Immature natural killer cell (primary cell): ENCODE results near the gene PEMT. TPM values are rescaled to one million over a fixed set of nuclear protein-coding genes. Genes with fewer than 3 reads are reported as not detected.

ENCODE experiments used
- DNase-seq, 3 donors: peaks; one replicate each; pipeline ENCODE4 v3.0.0; 2022; ENCODE audit warnings: mixed read lengths in 1 of 3
- H3K27ac Mint-ChIP-seq, 6 donors: one replicate each; pipeline ENCODE4 v1.8.0; 2020; ENCODE audit warnings: mixed read lengths in 6 of 6, mild to moderate bottlenecking in 5 of 6, inconsistent platforms in 4 of 6, moderate library complexity in 3 of 6
- H3K27me3 Mint-ChIP-seq, 3 donors: one replicate each; pipeline ENCODE4 v1.8.0; 2020 to 2021; ENCODE audit warnings: low read depth in 3 of 3, mild to moderate bottlenecking in 3 of 3, mixed read lengths in 3 of 3, moderate library complexity in 3 of 3, inconsistent platforms in 1 of 3
- H3K36me3 Mint-ChIP-seq, 3 donors: one replicate each; pipeline ENCODE4 v1.8.0; 2020; ENCODE audit warnings: mixed read lengths in 3 of 3, inconsistent platforms in 2 of 3, mild to moderate bottlenecking in 2 of 3
- H3K4me1 Mint-ChIP-seq, 2 donors: one replicate each; pipeline ENCODE4 v1.8.0; 2020; ENCODE audit warnings: inconsistent platforms in 2 of 2, mild to moderate bottlenecking in 2 of 2, mixed read lengths in 2 of 2, moderate library complexity in 1 of 2
- H3K4me3 Mint-ChIP-seq, 5 donors: one replicate each; pipeline ENCODE4 v1.8.0; 2020; ENCODE audit warnings: mild to moderate bottlenecking in 5 of 5, mixed read lengths in 5 of 5, inconsistent platforms in 3 of 5, moderate library complexity in 3 of 5
- H3K9me3 Mint-ChIP-seq, 6 donors: one replicate each; pipeline ENCODE4 v1.8.0; 2020; ENCODE audit warnings: mild to moderate bottlenecking in 6 of 6, mixed read lengths in 6 of 6, inconsistent platforms in 4 of 6, moderate library complexity in 3 of 6
- polyA plus RNA-seq, 3 donors: library from polyadenylated mRNA; unstranded; fragments of 300-500 nt; fragmentation: Illumina TruSeq; gene quantifications; one replicate each; pipeline ENCODE4 v1.2.3, GENCODE V29; 2021

Gene PEMT
- polyA plus RNA-seq, 3 donors from 2014 or later = 18.0 to 41.6 (median 31.4) TPM

GRCh38 chr17:17460038-17460437 lies 131.5 kb downstream of the PEMT start:
- DNase-seq = no peak
- Mint-ChIP-seq H3K27me3 (peaks cover 0 to 3% (median 3%) of the 10 kb centered on the region in 3 donors), H3K36me3 (peaks cover 0 to 4% (median 3%) of the 10 kb centered on the region in 3 donors), H3K4me3 (no peak overlapping the region), H3K27ac (peak overlapping the region in 1 of 6 donors; percentile 46), H3K4me1 (peaks cover 0 to 3% of the 10 kb centered on the region in 2 donors), H3K9me3 (peaks cover 0 to 5% (median 1%) of the 10 kb centered on the region in 6 donors)

GRCh38 chr17:17457680-17458079 lies 133.8 kb downstream of the PEMT start:
- H3K27me3 Mint-ChIP-seq = peaks cover 0 to 2% (median 0%) of the 10 kb centered on the region in 3 donors
- peaks cover 0 to 4% (median 3%) of the 10 kb centered on the region in 3 donors for H3K36me3 Mint-ChIP-seq
- H3K4me1 Mint-ChIP-seq = peaks cover 0 to 3% of the 10 kb centered on the region in 2 donors
- no peak overlapping the region for H3K4me3 Mint-ChIP-seq
- no peak overlapping the region for H3K27ac Mint-ChIP-seq
- H3K9me3 Mint-ChIP-seq = peaks cover 0 to 5% (median 1%) of the 10 kb centered on the region in 6 donors
- no peak for DNase-seq

- Mint-ChIP-seq H3K4me3 (no peak overlapping the region), H3K9me3 (peaks cover 0 to 5% (median 1%) of the 10 kb centered on the region in 6 donors), H3K27me3 (peaks cover 0 to 4% (median 0%) of the 10 kb centered on the region in 3 donors), H3K36me3 (peaks cover 0 to 4% (median 3%) of the 10 kb centered on the region in 3 donors), H3K27ac (no peak overlapping the region), H3K4me1 (peaks cover 0 to 3% of the 10 kb centered on the region in 2 donors)
- no peak for DNase-seq
Measured at GRCh38 chr17:17456251-17456650, 135.3 kb downstream of the PEMT start.

Other genes starting within 250 kb of the PEMT start
- 10 to 100 TPM; 10.9 to 21.5 (median 14.0) TPM for gene MED9, start 114.7 kb downstream of the PEMT start, polyA plus RNA-seq
- 1 to 10 TPM in 1 of 3 donors, under 1 TPM in 2; 0.43 to 1.2 (median 0.96) TPM for gene RASD1, start 95.3 kb downstream of the PEMT start, polyA plus RNA-seq
- gene RAI1, start 89.8 kb upstream of the PEMT start, polyA plus RNA-seq = 1 to 10 TPM; 1.5 to 6.2 (median 2.0) TPM
- 10 to 100 TPM in 1 of 3 donors, 1 to 10 TPM in 2; 2.9 to 13.4 (median 4.4) TPM for gene SREBF1, start 245.3 kb upstream of the PEMT start, polyA plus RNA-seq